SK-N-MC (cell line): Measurements from ENCODE around the gene HLX.

Source experiments
- EZH2 ChIP-seq: fragments of 200-600 bp; sonication (generic); IDR thresholded peaks from one replicate; pipeline ENCODE4 v1.6.1; 2017; ENCODE audit warnings: antibody characterized with exemption
- FOXP2 ChIP-seq: optimal IDR thresholded peaks from 2 replicates; pipeline ENCODE3; 2011; ENCODE audit warnings: mild to moderate bottlenecking, moderate library complexity; ENCODE audit not compliant: insufficient read depth; ENCODE audit errors: extremely low read length, control extremely low read depth
- POLR2AphosphoS5 ChIP-seq: IDR thresholded peaks from 2 replicates; pipeline ENCODE4 v1.6.1; 2012; ENCODE audit warnings: mild to moderate bottlenecking, low read depth, low read length, borderline replicate concordance

GRCh38 chr1:220843481-220844011 lies 35.7 kb upstream of the HLX start:
- TF ChIP-seq EZH2 = no peak
- no peak for TF ChIP-seq POLR2AphosphoS5
- TF ChIP-seq FOXP2 = no peak
